Mammary epithelial cell (primary cell): ENCODE measurements around the gene THY1.

Experiments used
- EZH2 ChIP-seq: IDR thresholded peaks from 2 replicates; pipeline ENCODE4 v1.6.1; 2012; ENCODE audit warnings: low read length, inconsistent platforms, borderline replicate concordance
- TF ChIP-seq, protein P1 (sequence below), 2 donors: IDR thresholded peaks in 1 of 2; conservative IDR thresholded peaks in 1 of 2; 2 replicates each; pipeline ENCODE4 v1.5.1; 2011 to 2012; ENCODE audit warnings: inconsistent platforms in 2 of 2, low read length in 2 of 2, mild to moderate bottlenecking in 2 of 2, control low read depth in 1 of 2, low read depth in 1 of 2; ENCODE audit not compliant: insufficient read depth in 1 of 2; ENCODE audit errors: extremely low read depth in 1 of 2

DNA sequence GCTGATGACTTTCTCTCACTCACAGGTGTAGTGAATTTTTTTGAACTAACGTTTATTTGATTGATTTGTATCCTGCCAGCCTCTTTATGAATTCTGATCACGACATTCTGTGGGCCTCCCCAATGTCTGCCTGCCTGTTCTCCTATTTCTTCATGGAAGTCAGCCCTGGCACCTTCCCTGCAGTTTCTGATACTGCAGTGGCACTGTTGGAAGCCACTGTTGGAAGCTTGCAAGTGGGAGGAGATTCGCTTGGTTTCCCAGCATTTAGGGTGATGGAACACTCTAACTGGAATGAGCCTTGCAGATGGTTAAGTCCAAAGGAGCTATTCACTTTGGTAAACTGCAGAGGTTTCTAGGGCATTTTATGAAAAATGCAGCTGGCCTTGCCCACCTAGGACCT lies 1.3 kb upstream of the THY1 start:
- no peak for TF ChIP-seq EZH2
- TF ChIP-seq, protein P1, sequence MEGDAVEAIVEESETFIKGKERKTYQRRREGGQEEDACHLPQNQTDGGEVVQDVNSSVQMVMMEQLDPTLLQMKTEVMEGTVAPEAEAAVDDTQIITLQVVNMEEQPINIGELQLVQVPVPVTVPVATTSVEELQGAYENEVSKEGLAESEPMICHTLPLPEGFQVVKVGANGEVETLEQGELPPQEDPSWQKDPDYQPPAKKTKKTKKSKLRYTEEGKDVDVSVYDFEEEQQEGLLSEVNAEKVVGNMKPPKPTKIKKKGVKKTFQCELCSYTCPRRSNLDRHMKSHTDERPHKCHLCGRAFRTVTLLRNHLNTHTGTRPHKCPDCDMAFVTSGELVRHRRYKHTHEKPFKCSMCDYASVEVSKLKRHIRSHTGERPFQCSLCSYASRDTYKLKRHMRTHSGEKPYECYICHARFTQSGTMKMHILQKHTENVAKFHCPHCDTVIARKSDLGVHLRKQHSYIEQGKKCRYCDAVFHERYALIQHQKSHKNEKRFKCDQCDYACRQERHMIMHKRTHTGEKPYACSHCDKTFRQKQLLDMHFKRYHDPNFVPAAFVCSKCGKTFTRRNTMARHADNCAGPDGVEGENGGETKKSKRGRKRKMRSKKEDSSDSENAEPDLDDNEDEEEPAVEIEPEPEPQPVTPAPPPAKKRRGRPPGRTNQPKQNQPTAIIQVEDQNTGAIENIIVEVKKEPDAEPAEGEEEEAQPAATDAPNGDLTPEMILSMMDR (conservative IDR thresholded peaks at IDR 0.05 in 1 of 2, IDR thresholded peaks at IDR 0.05 in 1 of 2; ENCODE audit: extremely low read depth in 1 of 2, insufficient read depth in 1 of 2, low read depth in 1 of 2, low read length in 2 of 2): no peak
